Activated T-cell treated with anti-CD3 and anti-CD28 coated beads, Interleukin-2, amount 50 U/mL, for 72 hours (primary cell): ENCODE measurements around the gene CDK7. TPM values are rescaled to one million over a fixed set of nuclear protein-coding genes. Genes with fewer than 3 reads are reported as not detected.

ENCODE experiments used
- ATAC-seq, 2 donors: fragments of 150-1000 bp; cut with Tn5 transposase; replicated peaks in 1 of 2; 2 replicates each; pipeline ENCODE4 v1.10.0; 2021; ENCODE audit warnings: moderate library complexity in 2 of 2, mild to moderate bottlenecking in 1 of 2
- DNase-seq, 2 donors: peaks; one replicate each; pipeline ENCODE4 v3.0.0; 2021 to 2022; ENCODE audit warnings: mixed read lengths in 1 of 2
- H3K27ac Mint-ChIP-seq: one replicate; pipeline ENCODE4 v1.8.0; 2022; ENCODE audit warnings: mild to moderate bottlenecking, moderate library complexity, mixed read lengths
- H3K27me3 Mint-ChIP-seq: one replicate; pipeline ENCODE4 v1.8.0; 2022; ENCODE audit warnings: low read depth, mixed read lengths
- H3K36me3 Mint-ChIP-seq, 2 donors: one replicate each; pipeline ENCODE4 v1.8.0; 2022; ENCODE audit warnings: mixed read lengths in 2 of 2, mild to moderate bottlenecking in 1 of 2; ENCODE audit not compliant: insufficient read depth in 2 of 2
- H3K4me1 Mint-ChIP-seq: one replicate; pipeline ENCODE4 v1.8.0; 2022; ENCODE audit warnings: low read depth, mixed read lengths
- H3K4me3 Mint-ChIP-seq, 2 donors: one replicate each; pipeline ENCODE4 v1.8.0; 2022; ENCODE audit warnings: mild to moderate bottlenecking in 2 of 2, mixed read lengths in 2 of 2, moderate library complexity in 2 of 2
- H3K9me3 Mint-ChIP-seq, 2 donors: one replicate each; pipeline ENCODE4 v1.8.0; 2022; ENCODE audit warnings: mixed read lengths in 2 of 2
- total RNA-seq, 2 donors: library from RNA; stranded (reverse); gene quantifications; one replicate each; pipeline ENCODE4 v1.2.3, GENCODE V29; 2022

Gene CDK7
- total RNA-seq = 10 to 100 TPM; 52.2 to 67.3 TPM

GRCh38 chr5:69234457-69235268 lies at the start of gene CDK7:
CDK7 (plus strand) TSS chr5:69234886; CDS start chr5:69234976, 90 bp downstream.
- Mint-ChIP-seq H3K4me3 (peak within 1 kb of the TSS; percentile 94 to 97), H3K4me1 (peaks cover 50% of the 10 kb centered on the region), H3K27ac (peak within 1 kb of the TSS; percentile 68), H3K27me3 (no peaks in the 10 kb centered on the region), H3K36me3 (peaks cover 2 to 19% of the 10 kb centered on the region in 2 donors), H3K9me3 (no peaks in the 10 kb centered on the region)
- peak; percentile 92 to 95 for DNase-seq
- ATAC-seq = peak; percentile 100

GRCh38 chr5:69187342-69187741 lies 47.3 kb upstream of the CDK7 start:
- ATAC-seq = no peak
- no peak overlapping the region for H3K27ac Mint-ChIP-seq
- H3K9me3 Mint-ChIP-seq = no peaks in the 10 kb centered on the region
- H3K4me3 Mint-ChIP-seq = no peak overlapping the region
- H3K27me3 Mint-ChIP-seq = no peaks in the 10 kb centered on the region
- peaks cover 21% of the 10 kb centered on the region for H3K4me1 Mint-ChIP-seq
- DNase-seq = no peak
- H3K36me3 Mint-ChIP-seq = peaks cover 0 to 2% of the 10 kb centered on the region in 2 donors

GRCh38 chr5:69188811-69189161 lies 45.9 kb upstream of the CDK7 start:
- H3K27me3 Mint-ChIP-seq = no peaks in the 10 kb centered on the region
- peak overlapping the region; percentile 95 to 98 for H3K4me3 Mint-ChIP-seq
- DNase-seq (no peak), ATAC-seq (no peak)
- no peaks in the 10 kb centered on the region for H3K9me3 Mint-ChIP-seq
- peak overlapping the region; percentile 62 for H3K27ac Mint-ChIP-seq
- H3K36me3 Mint-ChIP-seq = peaks cover 0 to 2% of the 10 kb centered on the region in 2 donors
- H3K4me1 Mint-ChIP-seq = peaks cover 21% of the 10 kb centered on the region

- ATAC-seq (peak; percentile 94 to 95), DNase-seq (peak; percentile 93 to 95)
- H3K27ac Mint-ChIP-seq = peak within 1 kb of the TSS; percentile 98
- H3K27me3 Mint-ChIP-seq = no peaks in the 10 kb centered on the region
- H3K4me1 Mint-ChIP-seq = peaks cover 21% of the 10 kb centered on the region
- peaks cover 0 to 6% of the 10 kb centered on the region in 2 donors for H3K36me3 Mint-ChIP-seq
- H3K9me3 Mint-ChIP-seq = no peaks in the 10 kb centered on the region
- H3K4me3 Mint-ChIP-seq = peak within 1 kb of the TSS; percentile 95 to 98
Observed at GRCh38 chr5:69189162-69190086, 45.3 kb upstream of the CDK7 start, which contains the start of gene CENPH. CENPH (plus strand) TSS chr5:69189583; CDS start chr5:69189635, 52 bp downstream.

GRCh38 chr5:69202497-69202896 lies 32.2 kb upstream of the CDK7 start:
- H3K9me3 Mint-ChIP-seq = no peaks in the 10 kb centered on the region
- ATAC-seq (no peak), DNase-seq (no peak)
- peaks cover 6 to 17% of the 10 kb centered on the region in 2 donors for H3K36me3 Mint-ChIP-seq
- H3K4me1 Mint-ChIP-seq = no peaks in the 10 kb centered on the region
- H3K27ac Mint-ChIP-seq = no peak overlapping the region
- H3K27me3 Mint-ChIP-seq = no peaks in the 10 kb centered on the region
- no peak overlapping the region for H3K4me3 Mint-ChIP-seq

GRCh38 chr5:69206528-69207190 lies 28.0 kb upstream of the CDK7 start:
- ATAC-seq (no peak), DNase-seq (no peak)
- H3K36me3 Mint-ChIP-seq = peaks cover 2 to 7% of the 10 kb centered on the region in 2 donors

GRCh38 chr5:69209602-69210001 lies 25.1 kb upstream of the CDK7 start:
- Mint-ChIP-seq H3K4me3 (no peak overlapping the region), H3K27ac (no peak overlapping the region), H3K36me3 (peaks cover 0 to 7% of the 10 kb centered on the region in 2 donors), H3K4me1 (no peaks in the 10 kb centered on the region), H3K9me3 (no peaks in the 10 kb centered on the region), H3K27me3 (no peaks in the 10 kb centered on the region)
- no peak for ATAC-seq
- no peak for DNase-seq

More at GRCh38 chr5:69206528-69207190, 28.0 kb upstream of the CDK7 start:
- H3K4me1 Mint-ChIP-seq = no peaks in the 10 kb centered on the region
- no peak overlapping the region for H3K27ac Mint-ChIP-seq
- H3K4me3 Mint-ChIP-seq = no peak overlapping the region
- H3K9me3 Mint-ChIP-seq = no peaks in the 10 kb centered on the region
- H3K27me3 Mint-ChIP-seq = no peaks in the 10 kb centered on the region

- H3K4me1 Mint-ChIP-seq = peaks cover 5% of the 10 kb centered on the region
- H3K9me3 Mint-ChIP-seq = no peaks in the 10 kb centered on the region
- no peaks in the 10 kb centered on the region for H3K27me3 Mint-ChIP-seq
- H3K36me3 Mint-ChIP-seq = peaks cover 0 to 11% of the 10 kb centered on the region in 2 donors
- ATAC-seq (no peak), DNase-seq (no peak)
- no peak overlapping the region for H3K4me3 Mint-ChIP-seq
- H3K27ac Mint-ChIP-seq = no peak overlapping the region
Observed at GRCh38 chr5:69211200-69211599, 23.5 kb upstream of the CDK7 start.

GRCh38 chr5:69212022-69212421 lies 22.7 kb upstream of the CDK7 start:
- peaks cover 9% of the 10 kb centered on the region for H3K4me1 Mint-ChIP-seq
- no peaks in the 10 kb centered on the region for H3K27me3 Mint-ChIP-seq
- ATAC-seq (peak in 1 of 2 donors; percentile 28), DNase-seq (no peak)
- no peak overlapping the region for H3K27ac Mint-ChIP-seq
- H3K9me3 Mint-ChIP-seq = no peaks in the 10 kb centered on the region
- peaks cover 0 to 8% of the 10 kb centered on the region in 2 donors for H3K36me3 Mint-ChIP-seq
- H3K4me3 Mint-ChIP-seq = no peak overlapping the region

- H3K4me3 Mint-ChIP-seq = no peak overlapping the region
- DNase-seq (no peak), ATAC-seq (no peak)
- peaks cover 17% of the 10 kb centered on the region for H3K4me1 Mint-ChIP-seq
- no peaks in the 10 kb centered on the region for H3K27me3 Mint-ChIP-seq
- no peak overlapping the region for H3K27ac Mint-ChIP-seq
- no peaks in the 10 kb centered on the region for H3K9me3 Mint-ChIP-seq
- H3K36me3 Mint-ChIP-seq = peaks cover 0 to 8% of the 10 kb centered on the region in 2 donors
Observed at GRCh38 chr5:69213513-69214215, 21.0 kb upstream of the CDK7 start.

- H3K36me3 Mint-ChIP-seq = peaks cover 2 to 8% of the 10 kb centered on the region in 2 donors
- peak overlapping the region; percentile 85 for H3K27ac Mint-ChIP-seq
- H3K4me3 Mint-ChIP-seq = peak overlapping the region; percentile 93 to 100
- no peaks in the 10 kb centered on the region for H3K27me3 Mint-ChIP-seq
- H3K4me1 Mint-ChIP-seq = peaks cover 24% of the 10 kb centered on the region
- DNase-seq (no peak), ATAC-seq (no peak)
- no peaks in the 10 kb centered on the region for H3K9me3 Mint-ChIP-seq
Observed at GRCh38 chr5:69217151-69217511, 17.6 kb upstream of the CDK7 start.
